Neuronal stem cell (in vitro differentiated cells): ENCODE data around the gene CERS5.
A peak's percentile ranks its signal among the peaks of the same experiment; 100 is the strongest.

Experiments used
- DNase-seq: peaks from one replicate; pipeline ENCODE4 v3.0.0-alpha.2; 2013; ENCODE audit warnings: low spot score
- H2AFZ ChIP-seq: one replicate; pipeline ENCODE4 v1.6.1; 2013; ENCODE audit warnings: mild to moderate bottlenecking, low read length, inconsistent platforms
- H2AK5ac ChIP-seq: 2 replicates; pipeline ENCODE4 v1.6.1; 2013; ENCODE audit warnings: low read depth, mild to moderate bottlenecking, inconsistent platforms, low read length, moderate library complexity, mixed read lengths
- H2BK120ac ChIP-seq: 2 replicates; pipeline ENCODE4 v1.6.1; 2013; ENCODE audit warnings: low read depth, mild to moderate bottlenecking, inconsistent platforms, low read length, moderate library complexity, mixed read lengths
- H2BK12ac ChIP-seq: one replicate; pipeline ENCODE4 v1.6.1; 2013; ENCODE audit warnings: low read length, inconsistent platforms
- H2BK15ac ChIP-seq: 2 replicates; pipeline ENCODE4 v1.6.1; 2013; ENCODE audit warnings: mild to moderate bottlenecking, low read length, inconsistent platforms, mixed read lengths
- H2BK5ac ChIP-seq: one replicate; pipeline ENCODE4 v1.6.1; 2013; ENCODE audit warnings: inconsistent platforms, mild to moderate bottlenecking, low read length, moderate library complexity
- H3K14ac ChIP-seq: one replicate; pipeline ENCODE4 v1.6.1; 2013; ENCODE audit warnings: low read length, inconsistent platforms
- H3K18ac ChIP-seq: 2 replicates; pipeline ENCODE4 v1.6.1; 2013; ENCODE audit warnings: low read length, inconsistent platforms
- H3K23ac ChIP-seq: 2 replicates; pipeline ENCODE4 v1.6.1; 2013; ENCODE audit warnings: low read depth, mild to moderate bottlenecking, mixed read lengths, low read length, inconsistent platforms; ENCODE audit not compliant: poor library complexity
- H3K27ac ChIP-seq: replicated peaks from 3 replicates; pipeline ENCODE4 v1.5.1; 2013; ENCODE audit warnings: low read length, inconsistent platforms
- H3K27me3 ChIP-seq, 3 experiments: 2 replicates each; pipeline ENCODE4 v1.6.1; 2013; ENCODE audit warnings: low read length in 3 of 3, mild to moderate bottlenecking in 2 of 3, inconsistent platforms in 1 of 3, low read depth in 1 of 3, mixed read lengths in 1 of 3, moderate library complexity in 1 of 3; ENCODE audit not compliant: control insufficient read depth in 3 of 3, insufficient read depth in 3 of 3
- H3K36me3 ChIP-seq, 2 donors: replicated peaks in 1 of 2; 2 replicates each; pipeline ENCODE4 v1.6.1; 2013; ENCODE audit warnings: low read length in 2 of 2; ENCODE audit not compliant: control insufficient read depth in 2 of 2, insufficient read depth in 2 of 2
- H3K4ac ChIP-seq: 2 replicates; pipeline ENCODE4 v1.6.1; 2013; ENCODE audit warnings: inconsistent platforms, mild to moderate bottlenecking, low read length, moderate library complexity
- H3K4me1 ChIP-seq, 2 donors: 1 replicate in 1 of 2; 2 replicates in 1 of 2; pipeline ENCODE4 v1.6.1; 2013; ENCODE audit warnings: low read length in 2 of 2, low read depth in 1 of 2; ENCODE audit not compliant: control insufficient read depth in 2 of 2, insufficient read depth in 1 of 2
- H3K4me2 ChIP-seq: one replicate; pipeline ENCODE4 v1.6.1; 2013; ENCODE audit warnings: mild to moderate bottlenecking, low read length, inconsistent platforms; ENCODE audit not compliant: insufficient read depth, poor library complexity, severe bottlenecking
- H3K4me3 ChIP-seq, 2 donors: 2 replicates each; pipeline ENCODE4 v1.5.1; 2013; ENCODE audit warnings: low read length in 2 of 2, mild to moderate bottlenecking in 2 of 2, inconsistent platforms in 1 of 2, moderate library complexity in 1 of 2
- H3K79me1 ChIP-seq: one replicate; pipeline ENCODE4 v1.6.1; 2013; ENCODE audit warnings: low read depth, mild to moderate bottlenecking, inconsistent platforms, low read length, moderate library complexity
- H3K9ac ChIP-seq: one replicate; pipeline ENCODE4 v1.6.1; 2013; ENCODE audit warnings: mild to moderate bottlenecking, low read depth, low read length, inconsistent platforms; ENCODE audit not compliant: poor library complexity
- H3K9me3 ChIP-seq, 2 donors: replicated peaks in 1 of 2; 2 replicates each; pipeline versions ENCODE3 to v1.6.1; 2013; ENCODE audit warnings: low read length in 2 of 2, mild to moderate bottlenecking in 2 of 2, inconsistent platforms in 1 of 2, low read depth in 1 of 2, mixed read lengths in 1 of 2, moderate library complexity in 1 of 2; ENCODE audit not compliant: control insufficient read depth in 2 of 2, insufficient read depth in 1 of 2
- H4K8ac ChIP-seq: one replicate; pipeline ENCODE4 v1.6.1; 2013; ENCODE audit warnings: low read depth, mild to moderate bottlenecking, inconsistent platforms, low read length, moderate library complexity
- H4K91ac ChIP-seq: one replicate; pipeline ENCODE4 v1.6.1; 2013; ENCODE audit warnings: low read length, low read depth, mild to moderate bottlenecking, inconsistent platforms; ENCODE audit not compliant: poor library complexity
- WGBS, 2 donors: extraction: QIAGEN DNeasy Blood & Tissue Kit; methylation state at CpG; one replicate each; pipeline ENCODE4 v1.1.7; 2013; ENCODE audit warnings: missing lambda C conversion rate in 2 of 2, mixed read lengths in 1 of 2; ENCODE audit not compliant: insufficient read length in 2 of 2, insufficient replicate concordance in 1 of 2; ENCODE audit errors: extremely low coverage in 2 of 2; 5-methylcytosine and 5-hydroxymethylcytosine counted together

CERS5 gene

DNA sequence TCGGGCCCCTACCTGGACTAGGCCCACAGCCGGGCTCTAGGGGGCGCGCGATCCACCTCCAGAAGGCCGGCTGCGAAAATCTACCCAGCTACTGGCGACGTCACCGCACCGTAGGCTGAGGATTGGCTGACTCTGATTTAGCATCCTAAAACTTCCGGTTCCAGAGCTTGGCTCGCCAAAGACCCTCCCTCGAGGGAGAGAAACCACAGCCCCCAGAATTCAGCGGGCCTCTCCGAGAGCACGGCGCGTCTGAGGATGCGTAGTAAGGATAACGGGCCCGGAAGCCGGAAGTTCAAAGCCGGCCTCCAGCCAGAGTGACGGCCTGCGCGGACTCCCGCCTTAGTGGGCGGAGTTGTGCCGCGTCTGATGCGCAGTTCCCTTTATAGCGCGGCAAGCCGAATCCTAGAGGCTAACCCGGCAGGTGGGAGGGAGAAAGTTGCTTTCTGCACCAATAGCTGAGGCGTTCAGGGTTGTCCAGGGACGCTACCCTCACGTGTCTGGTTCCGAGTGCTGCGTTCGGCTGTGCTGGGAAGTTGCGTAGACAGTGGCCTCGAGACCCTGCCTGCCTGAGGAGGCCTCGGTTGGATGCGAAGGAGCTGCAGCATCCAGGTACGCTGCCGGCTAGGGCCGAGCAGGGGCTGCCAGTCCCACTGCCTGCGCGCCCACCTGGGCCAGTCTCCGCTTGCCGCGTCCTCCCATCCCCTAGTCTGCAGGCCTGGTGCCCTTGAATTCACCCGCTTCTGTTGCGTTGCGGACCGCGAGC is 55.3 kb downstream of the CERS5 start, which contains the start of gene COX14:
COX14 (plus strand) TSS at position 544 of the 763 bp plus-strand sequence. CDS start 7,808 bp downstream, outside the sequence.
- Histone ChIP-seq H2BK15ac (peak within 1 kb of the TSS; percentile 12), H2AK5ac (peak within 1 kb of the TSS; percentile 57)
- no CpG with 5 or more reads among the region's 59 CpGs for WGBS, 2 donors

DNA sequence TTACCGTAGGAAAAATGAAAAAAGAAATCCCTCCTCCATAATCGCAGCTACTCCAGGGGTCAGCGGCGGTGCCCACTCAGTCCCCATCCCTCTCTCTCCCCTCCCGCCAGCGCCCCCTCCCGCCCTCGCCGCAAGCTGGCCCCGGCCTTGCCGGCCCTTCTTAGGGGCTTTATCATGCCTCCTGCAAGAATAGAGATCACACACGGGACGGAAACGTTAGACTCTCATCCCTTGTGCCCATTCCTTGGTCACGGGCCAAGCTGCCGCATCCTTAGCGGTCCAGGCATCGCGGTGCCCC is 55.8 kb downstream of the CERS5 start:
- no peak overlapping the region for H2BK120ac ChIP-seq
- H3K4ac ChIP-seq, result no peak overlapping the region
- peak overlapping the region; percentile 33 for H4K8ac ChIP-seq
- WGBS, 2 donors, result no CpG with 5 or more reads among the region's 19 CpGs
- H3K9ac ChIP-seq, result no peak overlapping the region
- H3K4me2 ChIP-seq, result peak overlapping the region; percentile 47
- no peak overlapping the region for H3K14ac ChIP-seq
- H2BK12ac ChIP-seq, result no peak overlapping the region
- H3K27ac ChIP-seq, result peak overlapping the region; percentile 33
- H3K79me1 ChIP-seq, result peaks cover 7% of the 10 kb centered on the region
- H3K4me1 ChIP-seq, result peaks cover 18 to 22% of the 10 kb centered on the region in 2 donors
- H2AK5ac ChIP-seq, result peak overlapping the region; percentile 57
- H3K27me3 ChIP-seq, result no peaks in the 10 kb centered on the region
- H4K91ac ChIP-seq, result no peak overlapping the region
- no peak overlapping the region for H3K23ac ChIP-seq
- H2AFZ ChIP-seq, result peak overlapping the region; percentile 97
- H3K36me3 ChIP-seq, result peaks cover 0 to 1% of the 10 kb centered on the region in 2 donors
- no peak overlapping the region for H2BK5ac ChIP-seq
- no peak for DNase-seq
- H2BK15ac ChIP-seq, result no peak overlapping the region
- peak overlapping the region; percentile 92 for H3K18ac ChIP-seq
- H3K9me3 ChIP-seq, result no peaks in the 10 kb centered on the region
- peak overlapping the region; percentile 51 to 66 for H3K4me3 ChIP-seq

More for the DNA sequence above, 55.3 kb downstream of the CERS5 start, which contains the start of gene COX14:
- peak within 1 kb of the TSS; percentile 78 to 97 for H3K4me3 ChIP-seq
- peak within 1 kb of the TSS; percentile 83 for H2BK5ac ChIP-seq
- peak within 1 kb of the TSS; percentile 82 for H3K27ac ChIP-seq
- H3K4me2 ChIP-seq, result peak within 1 kb of the TSS; percentile 90
- peak within 1 kb of the TSS; percentile 92 for H3K18ac ChIP-seq
- peak within 1 kb of the TSS; percentile 76 for H4K8ac ChIP-seq
- H2BK120ac ChIP-seq, result no peak within 1 kb of the TSS
- peaks cover 0 to 5% of the 10 kb centered on the region in 2 donors for H3K36me3 ChIP-seq
- H3K4me1 ChIP-seq, result peaks cover 18 to 22% of the 10 kb centered on the region in 2 donors
- H3K23ac ChIP-seq, result peak within 1 kb of the TSS; percentile 99
- peak within 1 kb of the TSS; percentile 24 for H3K4ac ChIP-seq
- peak within 1 kb of the TSS; percentile 97 for H2AFZ ChIP-seq
- H2BK12ac ChIP-seq, result no peak within 1 kb of the TSS
- H3K14ac ChIP-seq, result peak within 1 kb of the TSS; percentile 10
- H3K27me3 ChIP-seq, result no peaks in the 10 kb centered on the region
- peak within 1 kb of the TSS; percentile 98 for H3K9ac ChIP-seq
- DNase-seq, result peak; percentile 100
- H3K9me3 ChIP-seq, result no peaks in the 10 kb centered on the region
- peaks cover 7% of the 10 kb centered on the region for H3K79me1 ChIP-seq
- H4K91ac ChIP-seq, result peak within 1 kb of the TSS; percentile 11

DNA sequence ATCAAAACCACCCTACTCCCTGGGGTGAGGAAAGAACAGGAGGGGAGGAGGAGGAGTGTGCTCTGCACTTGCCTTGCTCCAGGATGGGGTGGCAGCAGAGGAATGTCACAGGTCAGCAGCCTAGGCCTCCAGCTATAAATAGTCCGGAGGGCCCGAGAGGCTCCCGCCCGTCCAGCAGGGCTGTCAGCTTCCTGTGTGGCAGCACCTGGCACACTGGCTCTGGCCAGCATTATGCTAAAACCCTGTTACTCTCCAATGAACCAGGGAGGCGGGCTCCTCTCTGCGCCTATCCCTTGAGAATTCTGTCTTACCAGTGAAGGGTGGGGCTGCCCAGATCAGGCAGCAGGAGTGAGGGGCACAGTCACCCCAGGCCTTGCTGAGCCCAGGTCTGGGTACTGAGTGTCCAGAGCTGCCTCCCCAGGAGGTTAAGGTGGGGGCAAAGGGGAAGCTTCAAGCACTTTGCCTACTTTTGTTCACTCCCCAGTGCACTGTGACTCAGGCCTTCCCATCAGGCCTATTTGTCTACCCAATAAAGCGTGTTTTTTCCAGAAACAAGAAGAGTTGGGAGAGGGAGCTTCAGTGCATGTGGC is 56.3 kb downstream of the CERS5 start:
- Histone ChIP-seq H3K4me3 (peak overlapping the region in 1 of 2 donors; percentile 51), H3K79me1 (peaks cover 7% of the 10 kb centered on the region), H2BK120ac (no peak overlapping the region), H2BK15ac (peak overlapping the region; percentile 12), H2AK5ac (peak overlapping the region; percentile 57), H3K4me1 (peaks cover 18 to 22% of the 10 kb centered on the region in 2 donors), H3K14ac (peak overlapping the region; percentile 25), H3K23ac (no peak overlapping the region), H3K9me3 (no peaks in the 10 kb centered on the region), H3K18ac (peak overlapping the region; percentile 36), H3K27me3 (no peaks in the 10 kb centered on the region), H2BK5ac (no peak overlapping the region), H3K27ac (peak overlapping the region; percentile 33), H4K91ac (peak overlapping the region; percentile 11), H3K9ac (no peak overlapping the region), H2BK12ac (no peak overlapping the region), H3K36me3 (no peaks in the 10 kb centered on the region), H4K8ac (peak overlapping the region; percentile 33), H3K4ac (peak overlapping the region; percentile 24), H3K4me2 (no peak overlapping the region), H2AFZ (peak overlapping the region; percentile 97)
- WGBS, 2 donors, result no CpG with 5 or more reads among the region's 7 CpGs
- no peak for DNase-seq

DNA sequence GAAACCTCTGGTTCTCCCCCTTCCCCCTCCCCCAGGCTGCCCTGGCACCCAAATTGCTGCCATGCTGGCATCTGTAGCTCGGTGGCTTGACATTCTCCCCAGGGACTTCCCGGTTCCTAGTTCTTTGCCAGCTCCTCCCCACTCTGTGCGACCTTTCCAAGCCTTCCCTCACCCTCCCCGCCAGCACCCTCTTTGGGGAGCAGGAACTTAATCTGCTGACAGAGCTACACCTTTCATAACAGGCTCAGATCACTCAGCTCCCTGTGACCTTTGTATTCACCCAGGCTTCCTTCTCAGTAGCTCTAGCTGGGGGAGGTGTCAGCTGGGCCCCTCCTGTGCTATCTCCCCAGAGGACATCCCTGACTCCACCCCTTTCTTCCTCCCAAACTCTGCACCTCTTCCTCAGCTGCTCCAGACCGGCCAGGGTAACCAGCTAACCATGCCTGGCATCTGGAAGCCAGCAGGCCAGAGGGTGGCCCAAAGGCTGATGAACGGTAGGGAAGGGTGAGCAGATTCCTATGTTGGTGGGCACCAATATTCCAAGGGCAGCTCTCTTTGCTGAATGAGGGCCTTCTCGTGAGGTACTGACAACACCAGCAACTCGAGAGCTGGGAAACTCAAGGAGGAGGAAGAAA is 56.9 kb downstream of the CERS5 start:
- Histone ChIP-seq H2BK120ac (no peak overlapping the region), H4K8ac (no peak overlapping the region), H3K27me3 (no peaks in the 10 kb centered on the region), H3K4me1 (peaks cover 18 to 22% of the 10 kb centered on the region in 2 donors), H2BK15ac (no peak overlapping the region), H3K9me3 (no peaks in the 10 kb centered on the region), H3K4ac (peak overlapping the region; percentile 1), H3K18ac (peak overlapping the region; percentile 53), H2BK12ac (no peak overlapping the region), H2AK5ac (no peak overlapping the region), H3K36me3 (no peaks in the 10 kb centered on the region), H2AFZ (peak overlapping the region; percentile 97), H3K4me3 (no peak overlapping the region), H2BK5ac (no peak overlapping the region), H3K79me1 (peaks cover 5% of the 10 kb centered on the region), H4K91ac (no peak overlapping the region), H3K27ac (peak overlapping the region; percentile 33), H3K4me2 (no peak overlapping the region), H3K23ac (no peak overlapping the region), H3K14ac (peak overlapping the region; percentile 3), H3K9ac (no peak overlapping the region)
- DNase-seq, result no peak
- no CpG with 5 or more reads among the region's 8 CpGs for WGBS, 2 donors
